Measurements from ENCODE around the gene ABT1. TPM values are rescaled to one million over a fixed set of nuclear protein-coding genes. Genes with fewer than 3 reads are reported as not detected.

The ABT1 gene
- total RNA-seq, 1 experiment from 2014 or later = 21.6 TPM

- TF ChIP-seq NR3C1 (CRISPR knock-in tag; conservative IDR thresholded peaks at IDR 0.05; ENCODE audit: low read depth) (no peak), MYBL2 (CRISPR knock-in tag; IDR thresholded peaks at IDR 0.05) (no peak), AFF4 (CRISPR knock-in tag; IDR thresholded peaks at IDR 0.05; ENCODE audit: borderline replicate concordance) (no peak), ZNF138 (CRISPR knock-in tag; conservative IDR thresholded peaks at IDR 0.05) (no peak), RORB (CRISPR knock-in tag; IDR thresholded peaks at IDR 0.05) (no peak), CTCF (IDR thresholded peaks at IDR 0.05) (no peak), HMGA2 (CRISPR knock-in tag; IDR thresholded peaks at IDR 0.05) (0 out of 2 replicates have a peak, but pooled peaks have one; percentile 4), CBFB (CRISPR knock-in tag; IDR thresholded peaks at IDR 0.05; ENCODE audit: low read depth) (no peak), ERG (CRISPR knock-in tag; IDR thresholded peaks at IDR 0.05) (no peak), IRF1 (CRISPR knock-in tag; IDR thresholded peaks at IDR 0.05) (no peak), NFE2L1 (CRISPR knock-in tag; IDR thresholded peaks at IDR 0.05) (no peak), ZNF281 (CRISPR knock-in tag; IDR thresholded peaks at IDR 0.05) (no peak), JUN (CRISPR knock-in tag; IDR thresholded peaks at IDR 0.05) (no peak), PRRX2 (CRISPR knock-in tag; IDR thresholded peaks at IDR 0.05) (no peak), ZNF396 (CRISPR knock-in tag; IDR thresholded peaks at IDR 0.05; ENCODE audit: borderline replicate concordance) (no peak), ZNF671 (CRISPR knock-in tag; IDR thresholded peaks at IDR 0.05) (peak; percentile 52; the same call in 1 of the 2 replicates), ZNF232 (CRISPR knock-in tag; IDR thresholded peaks at IDR 0.05) (peak; percentile 53; the same call in 1 of the 2 replicates), ZNF263 (CRISPR knock-in tag; IDR thresholded peaks at IDR 0.05; ENCODE audit: low read depth) (0 out of 2 replicates have a peak, but pooled peaks have one; percentile 14), E2F1 (CRISPR knock-in tag; IDR thresholded peaks at IDR 0.05) (no peak), CREB1 (CRISPR knock-in tag; IDR thresholded peaks at IDR 0.05) (no peak), SP1 (CRISPR knock-in tag; conservative IDR thresholded peaks at IDR 0.05) (no peak), ZBTB21 (CRISPR knock-in tag; IDR thresholded peaks at IDR 0.05; ENCODE audit: borderline replicate concordance) (no peak), SMAD3 (CRISPR knock-in tag; IDR thresholded peaks at IDR 0.05; ENCODE audit: borderline replicate concordance) (no peak)
Observed at GRCh38 chr6:26553264-26553634, 43.5 kb upstream of the ABT1 start (continued).
